Measurements from ENCODE around the gene MATCAP1.

Gene MATCAP1

DNA sequence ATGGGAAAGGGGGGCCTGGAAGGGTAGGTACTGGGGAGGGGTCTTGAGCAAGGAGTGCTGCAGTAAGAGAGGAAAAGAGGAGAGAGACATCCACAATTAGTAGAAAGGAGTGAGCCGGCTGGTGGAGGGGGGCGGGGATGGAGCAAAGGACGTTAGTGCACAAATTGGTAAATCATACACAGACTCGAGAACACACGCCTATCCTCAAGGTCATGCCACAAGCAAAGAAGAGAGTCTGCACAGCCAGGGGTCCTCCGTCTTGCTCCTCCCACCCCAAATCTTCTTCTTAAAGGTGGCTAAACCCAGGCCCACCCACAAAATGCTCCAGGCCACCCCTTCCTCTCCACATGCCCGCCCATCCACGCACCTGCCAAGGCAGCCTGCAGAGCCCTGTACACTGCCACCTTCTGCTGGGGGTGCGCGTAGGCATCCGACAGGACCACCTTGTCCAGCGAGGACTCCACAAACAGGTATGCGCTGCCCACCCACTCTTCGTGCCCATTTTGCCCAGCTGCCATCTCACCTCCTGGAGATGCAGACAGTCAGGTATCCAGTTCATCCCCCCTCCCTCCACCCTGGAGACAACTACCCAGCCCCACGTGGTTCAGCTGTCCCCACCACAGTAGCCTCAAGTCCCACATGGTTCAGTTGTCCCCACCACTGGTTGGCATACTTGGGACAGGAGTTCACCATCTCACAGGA, 27.5 kb downstream of the MATCAP1 start:
- DNase-seq (ENCODE audit: low spot score): no peak

DNA sequence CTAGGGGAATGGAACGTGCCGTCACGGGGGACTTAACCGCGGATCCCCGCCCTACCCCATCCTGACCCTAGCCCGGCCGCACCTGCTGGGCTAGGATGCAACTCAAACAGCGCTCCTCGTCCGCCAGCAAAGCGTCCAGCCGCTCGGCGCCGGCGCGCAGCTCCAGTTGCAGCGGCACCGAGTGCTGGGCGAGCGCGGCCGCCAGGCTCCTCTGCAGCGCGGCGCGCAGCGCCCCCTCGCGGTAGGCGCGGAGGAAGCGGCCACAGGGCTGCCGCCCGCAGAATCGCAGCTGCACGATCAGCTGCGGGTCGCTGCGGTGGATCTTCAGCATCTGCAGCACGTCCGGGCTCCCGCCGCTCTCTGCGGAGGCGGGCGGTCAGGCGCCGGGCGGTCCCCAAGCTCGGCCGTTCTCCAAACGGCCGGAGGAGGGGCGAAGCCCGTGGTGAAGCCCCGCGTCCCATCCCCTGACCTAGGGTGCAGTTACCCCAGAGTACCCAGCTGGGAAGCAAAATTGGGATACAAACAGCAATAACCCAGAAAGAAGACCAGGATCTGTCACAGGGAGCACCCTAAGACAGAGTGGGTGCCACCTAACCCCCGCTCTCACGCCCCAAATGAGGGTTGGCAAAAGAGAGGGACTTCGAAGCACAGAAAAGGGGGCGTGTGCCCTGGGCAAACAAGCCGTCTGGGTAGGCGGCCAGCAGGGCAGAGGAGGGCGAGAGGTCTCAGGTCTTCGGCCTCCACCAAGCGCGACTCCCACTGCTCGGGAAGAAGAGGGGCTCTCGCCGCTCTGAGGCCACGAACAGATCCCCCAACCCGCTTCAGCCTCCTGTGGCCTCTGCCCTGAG, 28.2 kb downstream of the MATCAP1 start:
- peak; percentile 75 for DNase-seq (ENCODE audit: low spot score)

DNA sequence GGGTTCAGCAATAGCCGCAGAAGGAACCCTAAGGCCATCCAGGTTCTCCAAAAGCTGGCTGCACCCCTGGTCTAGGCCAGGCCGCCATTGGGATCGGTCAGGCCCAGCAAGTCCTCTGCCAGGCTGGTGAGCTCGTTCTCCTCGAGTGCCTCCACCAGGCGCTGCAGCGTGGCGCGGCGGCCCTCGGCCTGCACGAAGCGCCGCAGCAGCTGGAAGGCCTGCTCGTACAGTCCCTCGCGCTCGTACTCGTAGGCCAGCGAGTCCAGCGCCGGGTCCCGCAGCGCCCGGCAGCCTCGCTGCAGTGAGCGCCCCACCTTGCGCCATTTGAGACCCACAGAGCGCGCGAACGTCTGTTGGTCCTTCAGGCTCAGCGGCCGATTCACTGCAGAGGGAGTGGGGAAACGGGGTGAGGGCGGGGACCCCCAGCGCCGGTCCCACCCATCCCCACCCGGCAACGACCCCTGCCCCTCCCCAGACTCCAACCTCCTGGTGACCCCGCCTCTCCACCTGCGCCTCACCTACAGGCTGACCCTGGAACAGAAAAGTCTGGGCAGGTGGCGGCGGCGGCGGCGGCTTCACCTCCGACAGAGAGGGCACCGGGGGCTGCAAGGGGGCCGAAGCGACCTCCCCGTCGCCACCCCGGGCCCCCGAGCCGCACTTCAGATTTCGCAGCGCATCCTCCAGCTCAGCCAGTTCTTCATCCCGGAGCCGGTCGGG, 29.0 kb downstream of the MATCAP1 start:
- no peak for DNase-seq (ENCODE audit: low spot score)

DNA sequence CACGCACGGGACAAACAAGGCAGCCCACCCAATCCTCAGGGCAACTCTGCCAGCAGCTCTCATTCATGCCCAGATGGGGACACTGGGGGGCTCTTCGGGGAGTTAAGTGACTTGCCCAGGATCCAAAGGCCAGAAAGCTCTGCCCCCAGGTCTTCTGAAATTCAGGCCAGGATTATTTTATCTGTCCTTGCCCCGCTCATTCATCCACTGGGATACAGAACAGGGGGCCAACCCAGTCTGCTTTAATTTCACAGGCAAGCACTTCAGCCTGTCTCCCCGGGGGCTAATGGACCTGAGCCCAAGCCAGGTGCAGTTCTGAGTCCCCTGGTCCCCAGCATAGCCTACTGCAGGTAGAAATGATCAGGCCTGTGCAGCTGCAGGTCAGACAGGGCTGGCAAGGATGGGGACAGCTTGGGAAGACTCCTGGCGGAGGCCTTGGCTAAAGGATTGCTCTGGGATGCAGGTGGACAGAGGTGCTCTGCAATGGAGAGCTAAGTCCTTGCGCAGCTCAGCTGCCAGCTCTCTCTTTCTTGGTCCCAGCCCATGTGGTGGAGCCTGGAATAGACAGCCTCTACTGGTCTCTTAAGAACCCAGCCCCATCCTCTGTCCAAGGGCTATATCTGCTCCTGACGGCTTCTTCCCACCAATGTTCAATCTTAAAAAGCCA, 32.2 kb downstream of the MATCAP1 start:
- DNase-seq (ENCODE audit: low spot score): no peak

DNA sequence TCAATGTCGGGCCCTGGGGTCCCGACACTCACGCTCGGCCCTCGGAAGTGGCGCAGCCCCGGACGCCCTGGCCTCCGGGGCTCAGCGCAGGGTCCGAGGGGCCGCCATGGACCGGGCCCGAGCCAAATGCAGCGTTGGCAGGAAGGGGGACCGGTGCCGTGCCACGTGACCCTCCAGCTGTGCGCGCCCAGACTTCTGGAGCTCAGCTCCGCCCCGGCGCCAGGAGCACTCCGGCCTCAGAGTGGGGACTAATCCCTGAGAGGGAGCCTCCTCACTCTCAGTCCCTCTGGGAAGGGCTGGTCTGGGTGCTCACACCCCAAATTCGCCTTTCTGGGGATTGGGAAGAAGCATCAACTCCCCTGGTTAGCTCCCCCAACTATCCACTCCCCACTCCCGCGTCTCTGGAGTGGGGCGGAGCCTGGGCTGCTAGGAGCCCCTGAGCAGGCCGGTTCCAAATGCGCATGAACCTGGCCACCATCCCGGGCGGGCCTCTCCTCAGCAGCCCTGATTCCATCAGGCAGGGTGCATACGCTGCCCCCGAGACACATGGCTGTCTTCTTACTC, 32.8 kb downstream of the MATCAP1 start, which contains the start of gene B3GNT9:
B3GNT9 (minus strand) TSS at position 166 of the 564 bp plus-strand sequence. CDS start 513 bp downstream, outside the sequence.
- DNase-seq (ENCODE audit: low spot score): no peak

DNA sequence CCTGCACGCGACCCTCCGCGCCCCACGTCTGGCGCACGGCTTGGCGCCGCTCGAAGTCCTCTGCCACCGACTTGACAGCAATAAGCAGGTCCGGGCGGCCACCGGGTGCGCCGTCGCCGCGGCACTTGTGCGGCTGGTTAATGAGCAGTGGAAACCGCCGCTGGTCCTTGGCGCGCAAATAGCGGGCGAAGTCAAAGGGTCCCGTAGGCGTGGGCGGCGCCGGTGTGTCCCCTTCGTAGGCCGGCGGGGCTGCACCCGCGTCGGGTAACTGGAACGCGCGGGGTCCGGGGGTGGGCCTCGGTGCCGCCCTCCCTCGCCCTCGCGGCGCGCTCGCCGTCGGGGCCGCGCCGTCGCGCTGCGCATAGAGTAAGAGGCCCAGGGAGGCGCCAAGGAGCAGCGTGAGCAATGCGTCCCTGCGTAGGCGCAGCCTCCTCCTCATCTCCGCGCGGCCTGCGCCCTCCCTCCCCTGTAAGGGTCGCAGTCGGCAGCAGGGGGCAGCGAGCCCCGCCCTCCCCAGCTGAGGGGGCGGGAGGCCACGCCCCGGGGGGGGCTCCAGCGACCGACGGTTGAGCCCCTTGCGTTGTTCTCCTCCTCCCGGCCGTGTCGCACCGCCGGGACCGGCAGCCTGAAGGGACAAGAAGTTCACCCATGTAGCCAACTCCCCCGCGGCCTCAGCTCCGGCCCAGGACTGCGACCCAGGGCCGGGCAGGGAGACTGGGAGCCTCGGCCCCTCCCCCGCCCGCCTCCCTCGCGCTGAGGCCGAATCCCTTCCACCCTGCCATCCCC, 33.5 kb downstream of the MATCAP1 start:
- no peak for DNase-seq (ENCODE audit: low spot score)

DNA sequence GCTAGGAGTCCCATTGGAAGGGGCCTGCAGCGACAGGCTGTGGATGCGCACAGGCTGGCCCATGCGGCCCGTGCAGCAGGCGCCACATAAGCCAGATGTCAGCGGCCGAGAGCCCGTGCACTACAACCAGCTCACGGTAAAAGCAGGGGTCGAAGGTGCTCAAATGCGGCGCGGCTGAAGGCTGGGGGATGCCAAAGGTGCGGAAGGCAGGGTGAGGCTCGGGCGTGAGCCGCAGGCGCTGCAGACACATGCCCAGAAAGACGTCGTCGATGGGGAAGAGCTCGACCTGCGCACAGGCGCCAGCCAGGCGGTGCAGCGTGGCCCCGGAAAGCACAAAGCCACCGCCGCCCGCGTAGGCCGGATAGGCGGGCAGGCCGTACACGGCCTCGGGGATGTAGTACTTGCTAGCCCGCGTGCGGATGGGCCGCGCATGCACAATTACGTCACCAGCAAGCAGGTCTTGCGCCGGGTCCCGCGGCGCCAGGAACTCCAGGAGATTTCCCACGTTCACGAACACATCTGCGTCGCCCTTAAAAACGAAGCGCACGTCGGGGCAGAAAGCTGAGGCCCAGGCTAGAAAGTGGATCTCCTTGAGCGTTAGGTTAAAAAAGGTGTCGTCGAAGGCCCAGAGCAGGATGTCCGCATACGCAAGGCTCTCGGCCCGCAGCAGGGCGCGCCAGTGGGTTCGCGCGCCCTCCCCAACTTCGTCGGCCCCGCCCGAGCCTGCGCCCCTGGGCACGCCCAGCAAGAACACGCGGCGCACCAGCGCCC, 34.3 kb downstream of the MATCAP1 start:
- DNase-seq (ENCODE audit: low spot score): no peak

DNA sequence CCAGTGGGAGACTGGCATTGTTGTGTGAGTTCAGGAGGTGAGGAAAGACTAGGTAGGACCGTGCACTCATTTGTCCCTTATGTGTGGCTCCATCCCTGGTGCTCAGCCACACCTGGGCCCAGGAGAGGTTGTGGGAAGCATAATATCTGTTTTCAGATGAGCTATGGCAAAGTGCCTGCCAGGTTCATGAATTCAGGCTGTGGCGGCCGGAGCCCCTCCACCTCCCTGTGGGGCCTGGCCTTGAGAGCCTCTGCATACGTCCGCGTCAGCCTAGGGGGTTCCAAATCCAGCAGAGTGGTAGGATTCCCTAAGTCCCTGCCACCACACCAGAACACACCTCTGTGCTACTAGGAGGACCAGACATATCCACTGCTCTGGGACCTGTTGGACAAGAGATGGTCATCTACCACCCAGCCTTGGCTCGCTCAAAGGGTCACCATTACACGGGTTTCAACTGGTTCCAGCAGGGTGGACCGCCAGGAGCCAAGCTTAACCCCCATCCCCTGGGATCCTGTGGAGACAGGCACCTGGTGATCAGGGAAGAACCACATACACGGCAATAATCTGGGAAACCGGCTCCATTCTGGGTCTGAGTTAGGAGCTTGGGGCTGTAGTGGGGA, 35.0 kb downstream of the MATCAP1 start:
- DNase-seq (ENCODE audit: low spot score): no peak

DNA sequence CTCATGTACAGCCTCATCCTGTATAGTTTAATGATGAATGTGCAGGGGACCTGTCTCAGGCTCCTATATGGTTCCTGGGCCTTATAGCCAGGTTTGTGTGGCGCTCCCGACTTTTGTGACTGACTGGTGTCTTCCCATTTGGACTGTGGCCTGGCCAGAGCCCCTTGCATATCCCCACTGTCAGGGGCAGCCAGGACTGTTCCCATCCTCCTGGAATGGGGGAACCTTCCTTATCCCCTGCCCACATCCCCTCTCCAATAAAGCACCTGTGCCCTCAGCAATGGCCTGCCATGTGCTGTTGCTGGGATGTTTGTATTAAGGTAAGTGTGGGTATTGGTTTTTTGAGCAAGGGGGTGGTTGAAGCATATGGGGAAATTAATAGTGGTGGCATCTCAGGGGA, 35.5 kb downstream of the MATCAP1 start:
- no peak for DNase-seq (ENCODE audit: low spot score)

DNA sequence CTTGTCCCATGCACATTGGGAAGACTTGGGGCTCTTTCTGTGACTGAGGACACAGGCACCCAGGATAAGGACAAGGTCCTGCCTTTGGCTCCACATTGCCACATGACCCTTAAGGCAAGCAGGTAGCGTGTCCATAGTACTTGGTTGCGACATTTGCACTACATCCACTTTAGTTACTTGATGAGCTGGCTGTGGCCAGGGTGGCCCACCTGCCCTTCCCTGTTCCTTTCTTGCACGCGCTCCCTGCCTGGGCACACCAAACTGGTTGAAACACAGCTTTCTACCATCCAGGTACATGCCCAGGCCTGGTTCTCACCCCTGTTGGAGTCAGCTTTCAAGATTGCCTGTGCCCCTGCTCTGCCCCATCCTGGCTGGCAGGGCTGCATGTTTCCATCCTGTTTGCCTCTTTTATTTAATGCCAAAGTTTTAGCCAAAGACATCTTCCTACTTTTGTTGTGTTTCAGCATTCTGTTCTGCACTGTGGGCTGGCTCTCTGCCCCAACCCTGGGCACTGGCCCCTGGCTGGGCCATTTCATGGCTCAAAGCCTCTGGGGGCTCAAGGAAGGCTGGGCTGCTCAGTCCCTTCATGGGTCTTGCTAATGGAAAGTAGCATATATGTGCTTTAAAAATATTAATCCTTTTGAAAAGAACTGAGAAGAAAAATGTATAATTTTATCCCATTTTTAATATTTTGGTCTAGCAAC, 36.2 kb downstream of the MATCAP1 start:
- DNase-seq (ENCODE audit: low spot score): no peak

DNA sequence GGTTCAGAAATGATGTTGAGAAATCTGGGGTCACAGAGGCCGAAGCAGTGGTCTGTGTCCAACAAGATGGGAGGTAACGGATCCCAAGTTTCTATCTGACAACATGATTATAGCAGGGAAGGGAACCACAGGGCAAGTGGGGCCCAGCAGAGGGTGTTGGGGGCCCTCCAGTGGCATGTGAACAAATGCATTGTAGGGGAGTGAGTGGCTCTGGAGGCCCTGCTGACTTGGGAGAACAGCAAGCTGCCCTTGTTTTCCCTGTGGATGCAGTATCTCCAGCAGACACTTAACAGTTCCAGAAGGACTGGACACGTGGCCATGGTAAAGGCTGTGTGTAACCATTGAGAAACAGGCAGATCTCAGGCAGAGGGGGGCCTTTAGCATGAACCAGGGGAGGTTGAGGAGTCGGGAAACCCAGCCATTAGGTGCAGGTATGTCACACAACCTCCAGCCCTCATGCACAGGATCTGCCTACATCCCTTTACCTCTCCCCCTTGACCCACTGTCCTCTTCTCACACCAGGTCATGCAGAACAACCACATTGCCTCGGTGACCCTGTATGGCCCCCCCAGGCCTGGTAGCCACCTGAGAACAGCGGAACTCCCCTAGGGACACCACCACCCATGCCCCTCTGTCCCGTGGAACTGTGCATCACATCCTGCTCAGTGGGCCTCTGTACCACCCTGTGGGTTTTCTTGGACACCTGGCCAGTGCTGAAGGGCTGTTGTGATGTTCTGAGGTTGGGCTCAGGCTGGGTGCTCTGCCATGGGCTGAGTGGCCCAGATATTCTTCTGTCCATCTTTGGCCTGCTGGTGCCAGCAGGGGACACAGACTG, 37.0 kb downstream of the MATCAP1 start:
- no peak for DNase-seq (ENCODE audit: low spot score)

DNA sequence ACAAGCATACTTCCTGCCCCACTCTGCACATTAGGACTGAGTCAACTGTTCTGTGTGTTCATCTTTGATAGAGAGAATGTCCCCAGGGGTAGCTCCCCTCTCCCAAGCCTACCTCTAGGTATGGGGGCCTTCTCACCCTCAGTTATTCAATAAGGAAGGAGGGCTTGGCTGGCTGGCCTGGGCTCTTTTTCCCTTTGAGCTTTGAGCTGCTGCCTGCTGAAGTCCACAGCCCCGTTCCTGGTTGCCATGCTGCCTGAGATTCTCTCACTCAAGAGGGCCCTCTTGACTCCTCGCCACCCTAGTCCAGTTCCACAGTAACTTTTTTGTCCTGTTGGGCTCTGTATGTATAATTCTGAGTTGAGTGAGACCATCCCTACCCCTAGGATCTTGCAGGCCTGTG, 38.0 kb downstream of the MATCAP1 start:
- no peak for DNase-seq (ENCODE audit: low spot score)

DNA sequence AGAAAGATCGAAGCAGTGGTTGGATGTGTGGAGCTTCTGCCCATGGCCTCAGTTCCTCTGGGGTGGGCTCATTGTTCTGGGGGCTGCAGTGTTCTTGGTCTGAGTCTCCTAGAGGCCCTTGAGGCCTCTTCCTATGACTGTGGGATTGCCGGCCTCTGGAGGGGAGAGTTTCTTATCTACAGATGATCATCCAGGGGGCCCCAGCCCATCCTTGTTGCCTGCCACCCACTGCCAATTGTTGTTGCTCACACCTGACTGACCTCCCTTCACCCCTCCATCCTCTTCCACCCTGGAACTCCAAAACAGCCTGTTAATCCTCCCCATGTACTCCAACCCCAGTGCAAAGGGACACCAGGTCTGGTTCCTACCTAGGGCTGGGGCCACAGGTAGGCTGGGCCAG, 38.8 kb downstream of the MATCAP1 start:
- no peak for DNase-seq (ENCODE audit: low spot score)

DNA sequence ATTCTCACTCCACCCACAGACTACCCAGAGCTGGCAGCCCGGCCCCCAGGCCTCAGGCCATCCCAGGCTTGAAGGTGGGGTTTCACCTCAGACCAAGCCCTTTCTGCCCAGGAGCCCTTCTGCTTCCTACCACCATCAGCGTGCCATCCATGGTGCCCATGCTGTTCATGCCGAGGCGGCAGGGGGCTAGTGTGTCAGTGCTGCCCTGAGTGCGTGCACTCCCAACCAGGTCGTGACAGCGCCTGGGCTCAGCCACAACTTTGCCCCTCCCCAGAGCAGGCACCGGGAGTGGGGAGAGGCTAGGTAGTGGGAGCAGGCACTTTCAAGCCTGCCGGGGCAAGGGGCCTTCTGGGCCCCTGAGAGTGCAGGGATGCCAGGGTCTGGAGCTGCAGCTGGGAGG, 41.4 kb downstream of the MATCAP1 start:
- DNase-seq (ENCODE audit: low spot score): no peak

DNA sequence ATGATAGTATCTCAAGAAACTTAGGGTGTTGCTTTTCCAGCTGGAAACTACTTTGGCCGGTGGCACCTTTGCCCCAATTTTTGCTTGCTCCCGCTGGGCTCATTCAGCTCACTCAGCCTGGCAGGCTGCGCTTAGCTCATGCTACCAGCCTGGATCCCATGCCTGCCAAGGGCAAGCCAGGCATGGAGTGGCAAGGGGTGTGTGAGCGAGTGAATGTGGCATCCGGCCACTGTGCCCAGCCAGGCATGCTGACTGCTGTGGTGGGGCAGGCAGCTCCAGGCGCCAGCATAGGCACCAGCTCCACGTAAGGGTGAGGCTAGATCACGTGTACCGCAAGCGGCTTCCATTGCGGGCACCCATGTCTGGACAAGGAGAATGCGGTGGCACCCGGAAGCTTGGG, 42.4 kb downstream of the MATCAP1 start:
- DNase-seq (ENCODE audit: low spot score): no peak

DNA sequence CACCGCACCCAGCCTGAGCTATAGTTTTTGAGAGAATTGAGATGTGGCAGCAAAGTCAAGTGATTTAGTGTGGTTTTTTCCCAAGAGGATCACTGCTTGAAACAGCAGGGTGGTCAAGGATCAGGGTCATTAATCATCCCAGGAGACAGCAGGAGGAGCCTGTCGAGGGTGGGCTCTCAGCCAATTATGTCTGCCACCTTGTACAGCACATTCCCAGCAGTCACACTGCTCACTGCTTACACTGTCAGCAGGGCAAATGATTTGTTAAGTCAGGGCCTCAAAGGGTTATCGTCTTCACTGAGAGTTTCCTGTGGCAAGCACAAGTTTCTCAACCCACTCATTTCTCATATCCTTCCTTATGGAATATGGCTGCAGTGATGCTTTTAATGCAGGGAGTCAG, 46.2 kb downstream of the MATCAP1 start:
- DNase-seq (ENCODE audit: low spot score): no peak

DNA sequence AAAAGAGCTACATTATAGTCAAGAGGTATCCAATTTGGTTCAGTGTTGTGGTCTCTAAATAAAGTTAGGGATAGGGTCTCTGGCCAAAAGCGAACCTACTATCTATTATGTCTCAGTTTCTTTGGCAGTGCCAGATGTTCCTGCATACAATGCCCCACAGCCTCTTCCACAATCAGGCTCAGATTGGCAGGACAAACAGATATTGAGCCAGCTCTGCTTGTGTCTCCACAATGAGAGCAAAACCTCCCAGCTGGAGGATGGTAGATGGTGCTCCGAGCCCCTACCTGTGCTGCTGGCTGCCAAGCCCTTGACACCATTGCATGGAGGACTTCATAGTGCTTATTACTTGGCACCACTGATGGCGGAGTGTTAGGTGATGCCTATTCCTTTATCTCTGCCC, 54.3 kb downstream of the MATCAP1 start:
- DNase-seq (ENCODE audit: low spot score): peak; percentile 34

DNA sequence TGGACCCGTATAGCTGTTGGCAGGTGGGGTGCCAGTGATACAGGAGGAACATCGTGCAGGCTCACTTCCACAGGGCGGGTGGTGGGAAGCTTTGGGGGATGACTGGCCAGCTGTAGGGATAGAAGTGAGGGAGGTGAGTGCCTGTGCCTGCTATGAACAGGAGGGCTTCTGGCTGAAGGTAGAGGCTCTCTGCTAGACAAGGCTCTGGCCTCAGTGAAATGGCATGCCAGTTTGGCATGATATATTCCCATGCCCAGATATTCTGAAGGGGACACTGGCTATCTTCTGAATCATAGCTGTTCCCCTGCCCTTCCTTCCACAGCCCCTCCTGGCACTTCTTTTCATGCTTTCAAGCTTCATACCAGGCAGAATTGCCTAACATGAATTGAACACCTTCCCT, 54.9 kb downstream of the MATCAP1 start:
- no peak for DNase-seq (ENCODE audit: low spot score)

All from putamen (tissue), 1 donor.